Mesendoderm (in vitro differentiated cells): Measurements from ENCODE around the gene FITM2.
"Not testable (repeated sequence)": the region's sequence is repeated elsewhere in the genome, so short reads cannot be mapped to it uniquely, and the experiment has no call there.

Experiments
- DNase-seq: peaks from one replicate; pipeline ENCODE4 v3.0.0; 2013
- H2AK5ac ChIP-seq: 2 replicates; pipeline ENCODE4 v1.6.1; 2013; ENCODE audit warnings: low read length, inconsistent platforms
- H2BK120ac ChIP-seq: 2 replicates; pipeline ENCODE4 v1.6.1; 2013; ENCODE audit warnings: low read depth, mild to moderate bottlenecking, low read length, moderate library complexity, mixed read lengths
- H2BK15ac ChIP-seq: replicated peaks from 2 replicates; pipeline ENCODE4 v1.6.1; 2013; ENCODE audit warnings: low read depth, mild to moderate bottlenecking, moderate library complexity
- H2BK5ac ChIP-seq: 2 replicates; pipeline ENCODE4 v1.6.1; 2013; ENCODE audit warnings: low read length, inconsistent platforms
- H3K18ac ChIP-seq: 2 replicates; pipeline ENCODE4 v1.6.1; 2013; ENCODE audit warnings: mild to moderate bottlenecking, low read length, mixed read lengths
- H3K23ac ChIP-seq: one replicate; pipeline ENCODE4 v1.6.1; 2013; ENCODE audit warnings: low read length
- H3K27ac ChIP-seq: 2 replicates; pipeline ENCODE4 v1.5.1; 2013; ENCODE audit warnings: low read depth, mild to moderate bottlenecking, inconsistent platforms, low read length, moderate library complexity
- H3K27me3 ChIP-seq: 2 replicates; pipeline ENCODE4 v1.6.1; 2013; ENCODE audit warnings: low read length, control low read depth, mild to moderate bottlenecking, inconsistent platforms; ENCODE audit not compliant: insufficient read depth, poor library complexity
- H3K36me3 ChIP-seq: 2 replicates; pipeline ENCODE4 v1.6.1; 2013; ENCODE audit warnings: low read length, inconsistent platforms; ENCODE audit not compliant: control insufficient read depth, insufficient read depth
- H3K4ac ChIP-seq: one replicate; pipeline ENCODE4 v1.6.1; 2013; ENCODE audit warnings: low read depth, mild to moderate bottlenecking, low read length, moderate library complexity
- H3K4me1 ChIP-seq: 2 replicates; pipeline ENCODE4 v1.6.1; 2013; ENCODE audit warnings: low read depth, low read length, inconsistent platforms; ENCODE audit not compliant: control insufficient read depth
- H3K4me2 ChIP-seq: 2 replicates; pipeline ENCODE4 v1.6.1; 2013; ENCODE audit warnings: low read length
- H3K4me3 ChIP-seq: 2 replicates; pipeline ENCODE4 v1.5.1; 2013; ENCODE audit warnings: mild to moderate bottlenecking, low read length
- H3K56ac ChIP-seq: one replicate; pipeline ENCODE4 v1.6.1; 2013; ENCODE audit warnings: low read length
- H3K79me1 ChIP-seq: 2 replicates; pipeline ENCODE4 v1.6.1; 2013; ENCODE audit warnings: low read length, inconsistent platforms
- H3K79me2 ChIP-seq: 2 replicates; pipeline ENCODE4 v1.6.1; 2013; ENCODE audit warnings: mild to moderate bottlenecking, low read length; ENCODE audit not compliant: control insufficient read depth, insufficient read depth
- H3K9ac ChIP-seq: 2 replicates; pipeline ENCODE4 v1.6.1; 2013; ENCODE audit warnings: low read length, inconsistent platforms
- H4K5ac ChIP-seq: one replicate; pipeline ENCODE4 v1.6.1; 2013; ENCODE audit warnings: low read length
- H4K8ac ChIP-seq: one replicate; pipeline ENCODE4 v1.6.1; 2013; ENCODE audit warnings: low read depth, mild to moderate bottlenecking, control low read depth, low read length, moderate library complexity
- WGBS: extraction: QIAGEN DNeasy Blood & Tissue Kit; methylation state at CpG from one replicate; pipeline ENCODE4 v1.1.7; 2013; ENCODE audit warnings: low lambda C conversion rate, missing lambda C conversion rate; ENCODE audit not compliant: insufficient coverage; ENCODE audit errors: extremely low coverage; 5-methylcytosine and 5-hydroxymethylcytosine counted together

Gene FITM2

GRCh38 chr20:44328428-44328827 lies 17.4 kb upstream of the FITM2 start:
- Histone ChIP-seq H3K4me3 (no peak overlapping the region), H3K4me1 (peaks cover 2% of the 10 kb centered on the region), H3K79me1 (no peaks in the 10 kb centered on the region), H2BK5ac (no peak overlapping the region), H3K27ac (no peak overlapping the region), H3K23ac (no peak overlapping the region), H3K18ac (no peak overlapping the region), H3K79me2 (no peaks in the 10 kb centered on the region), H3K9ac (no peak overlapping the region), H4K8ac (no peak overlapping the region), H3K4ac (no peak overlapping the region), H2BK120ac (no peak overlapping the region), H2AK5ac (no peak overlapping the region), H3K36me3 (no peaks in the 10 kb centered on the region), H4K5ac (no peak overlapping the region), H3K27me3 (no peaks in the 10 kb centered on the region), H3K56ac (no peak overlapping the region), H2BK15ac (no peak overlapping the region), H3K4me2 (no peak overlapping the region)
- DNase-seq: no peak
- no CpG with 5 or more reads among the region's 4 CpGs for WGBS

GRCh38 chr20:44327748-44328147 lies 16.7 kb upstream of the FITM2 start:
- WGBS: no CpG with 5 or more reads among the region's 7 CpGs

DNA sequence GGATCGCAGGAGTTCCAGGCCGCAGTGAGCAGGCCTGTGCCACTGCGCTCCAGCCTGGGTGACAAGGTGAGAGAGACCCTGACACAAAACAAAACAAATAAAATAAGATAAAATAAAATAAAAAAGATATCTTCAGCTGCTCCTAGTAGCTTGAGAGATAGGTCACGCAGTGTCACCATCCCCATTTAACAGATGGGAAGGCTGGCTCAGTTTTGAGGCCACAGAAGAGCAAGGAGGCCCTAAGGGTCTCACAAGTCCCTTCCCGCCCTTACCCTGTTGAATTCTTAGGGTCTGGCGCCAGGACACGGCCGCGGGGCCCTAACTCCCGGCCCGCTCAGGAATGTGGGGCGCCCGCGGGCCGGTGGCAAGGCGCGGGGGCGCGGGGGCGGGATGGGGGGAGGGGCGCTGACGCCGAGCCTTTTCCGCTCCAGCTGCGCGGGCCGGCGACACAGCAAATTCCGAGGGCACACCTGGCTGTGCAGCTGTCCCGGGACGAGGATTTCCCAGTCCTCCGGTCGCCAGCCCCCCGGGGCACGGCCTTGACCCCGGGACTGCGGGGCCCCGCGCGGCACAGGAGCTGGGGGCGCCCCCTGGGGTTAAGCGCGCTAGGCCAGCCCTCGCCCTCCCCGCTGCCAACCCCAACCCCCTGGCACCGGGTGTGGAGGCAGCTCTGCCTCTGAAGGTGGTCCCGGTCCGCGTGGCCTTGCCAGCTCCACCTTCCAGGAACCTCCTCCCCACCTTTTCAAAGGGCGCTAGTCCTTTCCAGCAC lies 15.6 kb upstream of the FITM2 start:
- peak overlapping the region; percentile 63 for H3K18ac ChIP-seq
- DNase-seq: peak; percentile 27
- no peak overlapping the region for H2BK15ac ChIP-seq
- H4K8ac ChIP-seq: peak overlapping the region; percentile 28
- peaks cover 2% of the 10 kb centered on the region for H3K4me1 ChIP-seq
- no peak overlapping the region for H2BK5ac ChIP-seq
- H3K23ac ChIP-seq: peak overlapping the region; percentile 37
- WGBS: no CpG with 5 or more reads among the region's 50 CpGs
- H3K56ac ChIP-seq: peak overlapping the region; percentile 74
- no peaks in the 10 kb centered on the region for H3K79me1 ChIP-seq
- no peaks in the 10 kb centered on the region for H3K79me2 ChIP-seq
- H3K27me3 ChIP-seq: no peaks in the 10 kb centered on the region
- no peak overlapping the region for H2AK5ac ChIP-seq
- peak overlapping the region; percentile 6 for H3K4me2 ChIP-seq
- no peak overlapping the region for H3K4me3 ChIP-seq
- peak overlapping the region; percentile 82 for H3K4ac ChIP-seq
- H3K27ac ChIP-seq: no peak overlapping the region
- no peak overlapping the region for H4K5ac ChIP-seq
- H3K36me3 ChIP-seq: no peaks in the 10 kb centered on the region
- H2BK120ac ChIP-seq: no peak overlapping the region
- H3K9ac ChIP-seq: peak overlapping the region; percentile 31

More at GRCh38 chr20:44327748-44328147, 16.7 kb upstream of the FITM2 start:
- not testable (repeated sequence) for H2AK5ac ChIP-seq, H3K4me2 ChIP-seq, H4K8ac ChIP-seq, DNase-seq, H3K79me1 ChIP-seq, H2BK15ac ChIP-seq, H3K4me1 ChIP-seq, H3K4me3 ChIP-seq, H3K4ac ChIP-seq, H3K27me3 ChIP-seq, H4K5ac ChIP-seq, H3K27ac ChIP-seq, H3K79me2 ChIP-seq, H2BK5ac ChIP-seq, H2BK120ac ChIP-seq, H3K23ac ChIP-seq, H3K9ac ChIP-seq, H3K56ac ChIP-seq, H3K18ac ChIP-seq, H3K36me3 ChIP-seq

GRCh38 chr20:44324343-44324742 lies 13.3 kb upstream of the FITM2 start:
- no peak overlapping the region for H3K27ac ChIP-seq
- no peak overlapping the region for H3K4ac ChIP-seq
- DNase-seq: no peak
- no peak overlapping the region for H3K18ac ChIP-seq
- no peaks in the 10 kb centered on the region for H3K79me2 ChIP-seq
- H2BK5ac ChIP-seq: peak overlapping the region; percentile 23
- peak overlapping the region; percentile 60 for H3K56ac ChIP-seq
- no peak overlapping the region for H3K4me3 ChIP-seq
- H3K4me2 ChIP-seq: no peak overlapping the region
- no peaks in the 10 kb centered on the region for H3K79me1 ChIP-seq
- peaks cover 2% of the 10 kb centered on the region for H3K4me1 ChIP-seq
- no peak overlapping the region for H2BK15ac ChIP-seq
- H2BK120ac ChIP-seq: no peak overlapping the region
- H4K5ac ChIP-seq: no peak overlapping the region
- no peaks in the 10 kb centered on the region for H3K27me3 ChIP-seq
- no CpG with 5 or more reads among the region's 1 CpG for WGBS
- no peak overlapping the region for H3K9ac ChIP-seq
- H2AK5ac ChIP-seq: no peak overlapping the region
- H3K36me3 ChIP-seq: no peaks in the 10 kb centered on the region
- H3K23ac ChIP-seq: no peak overlapping the region
- H4K8ac ChIP-seq: no peak overlapping the region

- no peaks in the 10 kb centered on the region for H3K79me1 ChIP-seq
- H4K8ac ChIP-seq: no peak overlapping the region
- H3K27ac ChIP-seq: no peak overlapping the region
- H3K18ac ChIP-seq: no peak overlapping the region
- H2BK15ac ChIP-seq: no peak overlapping the region
- no peak overlapping the region for H2BK5ac ChIP-seq
- no peaks in the 10 kb centered on the region for H3K36me3 ChIP-seq
- H4K5ac ChIP-seq: no peak overlapping the region
- WGBS: no CpG with 5 or more reads among the region's 2 CpGs
- H3K79me2 ChIP-seq: no peaks in the 10 kb centered on the region
- no peak overlapping the region for H2BK120ac ChIP-seq
- no peak overlapping the region for H3K23ac ChIP-seq
- no peak overlapping the region for H2AK5ac ChIP-seq
- no peaks in the 10 kb centered on the region for H3K27me3 ChIP-seq
- no peak overlapping the region for H3K9ac ChIP-seq
- no peak overlapping the region for H3K4me2 ChIP-seq
- DNase-seq: no peak
- H3K4ac ChIP-seq: no peak overlapping the region
- no peak overlapping the region for H3K56ac ChIP-seq
- peaks cover 2% of the 10 kb centered on the region for H3K4me1 ChIP-seq
- H3K4me3 ChIP-seq: no peak overlapping the region
These were observed 8.9 kb upstream of the FITM2 start for GRCh38 chr20:44319839-44320422.
